Body of pancreas (tissue), 4 donors: ENCODE results near the gene CTAGE4. TPM values are rescaled to one million over a fixed set of nuclear protein-coding genes. Genes with fewer than 3 reads are reported as not detected.
A peak's percentile ranks its signal among the peaks of the same experiment; 100 is the strongest.
"Not testable (repeated sequence)": the region's sequence is repeated elsewhere in the genome, so short reads cannot be mapped to it uniquely, and the experiment has no call there.

ENCODE experiments used
- ATAC-seq: fragments of 150-250 bp; one replicate; pipeline ENCODE4 v1.9.1; 2016
- DNase-seq, 4 donors: peaks; one replicate each; pipeline ENCODE4 v3.0.0-alpha.2; 2019
- H3K27ac ChIP-seq, 4 donors: fragments of 200-600 bp; sonication (generic); 1 replicate in 3 of 4; 2 replicates in 1 of 4; pipeline versions ENCODE4 v1.5.1 to v1.6.1; 2016 to 2019; ENCODE audit warnings: mild to moderate bottlenecking in 1 of 4, mixed read lengths in 1 of 4, moderate library complexity in 1 of 4
- H3K27me3 ChIP-seq, 2 donors: fragments of 200-600 bp; sonication (generic); one replicate each; pipeline ENCODE4 v1.6.0; 2016; ENCODE audit warnings: mild to moderate bottlenecking in 1 of 2
- H3K36me3 ChIP-seq, 2 donors: fragments of 200-600 bp; sonication (generic); replicated peaks in 1 of 2; 2 replicates each; pipeline ENCODE4 v1.5.1; 2016; ENCODE audit warnings: low read depth in 2 of 2; ENCODE audit not compliant: insufficient read depth in 1 of 2
- H3K4me1 ChIP-seq: fragments of 200-600 bp; sonication (generic); one replicate; pipeline ENCODE4 v1.6.0; 2016
- H3K4me3 ChIP-seq, 2 donors: fragments of 200-600 bp; sonication (generic); 1 replicate in 1 of 2; 2 replicates in 1 of 2; pipeline ENCODE4 v1.5.1; 2016 to 2019
- H3K9me3 ChIP-seq, 3 donors: fragments of 200-600 bp; sonication (generic); 1 replicate in 2 of 3; 2 replicates in 1 of 3; pipeline ENCODE4 v1.5.1; 2016
- WGBS, 2 donors: methylation state at CpG; one replicate each; pipeline ENCODE4 v1.1.5; 2017; 5-methylcytosine and 5-hydroxymethylcytosine counted together
- intact Hi-C: fragments of 100-400 bp; cut with DNase I; formaldehyde crosslinking; loops from one replicate; pipeline ENCODE4 v1.15.1; 2023
- total RNA-seq, 2 donors: library from RNA; depleted of rRNA; stranded (reverse); fragments of >200 nt; gene quantifications; one replicate each; pipeline ENCODE4 v1.1.0, GENCODE V29; 2016

CTAGE4 gene
- total RNA-seq, 2 donors from 2014 or later, result 6.5 to 19.1 TPM

- ATAC-seq, H3K4me3 ChIP-seq, H3K27me3 ChIP-seq, intact Hi-C loops, H3K9me3 ChIP-seq, H3K4me1 ChIP-seq, H3K36me3 ChIP-seq, H3K27ac ChIP-seq, DNase-seq: not testable (repeated sequence)
- WGBS, 2 donors, result no CpG with 5 or more reads among the region's 5 CpGs
These were observed 22.0 kb downstream of the CTAGE4 start for GRCh38 chr7:144205306-144205705.

GRCh38 chr7:144217200-144217599 is 33.9 kb downstream of the CTAGE4 start:
- not testable (repeated sequence) for ATAC-seq

GRCh38 chr7:144218581-144218980 is 35.3 kb downstream of the CTAGE4 start:
- H3K4me3 ChIP-seq, intact Hi-C loops, DNase-seq, H3K27me3 ChIP-seq, H3K36me3 ChIP-seq, ATAC-seq, H3K9me3 ChIP-seq, H3K27ac ChIP-seq, H3K4me1 ChIP-seq: not testable (repeated sequence)
- WGBS, 2 donors, result 92 to 100% methylated on average over 1 of the region's 1 CpG

More at GRCh38 chr7:144217200-144217599, 33.9 kb downstream of the CTAGE4 start:
- DNase-seq, H3K9me3 ChIP-seq, intact Hi-C loops, H3K27ac ChIP-seq, H3K36me3 ChIP-seq, H3K4me3 ChIP-seq, H3K4me1 ChIP-seq, H3K27me3 ChIP-seq: not testable (repeated sequence)

DNA sequence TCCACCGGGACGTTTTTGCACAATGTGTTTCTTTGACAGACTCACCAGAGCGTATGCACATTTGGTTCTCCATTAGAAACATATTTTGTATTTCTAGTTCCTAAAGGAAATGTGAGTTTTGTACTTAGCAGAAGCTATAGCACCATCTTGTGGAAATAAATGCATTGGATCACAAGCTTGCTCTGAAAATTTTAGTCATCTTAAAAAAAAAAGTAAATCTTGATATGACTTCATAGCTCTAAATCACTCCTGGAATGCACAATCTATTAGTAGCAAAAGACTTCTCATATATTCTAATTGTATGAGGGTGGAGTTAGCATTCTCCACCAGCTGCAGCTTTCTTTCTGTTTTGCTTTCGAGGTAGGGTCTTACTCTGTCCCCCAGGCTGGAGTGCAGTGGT is 35.9 kb downstream of the CTAGE4 start:
- WGBS, 2 donors, result no CpG with 5 or more reads among the region's 4 CpGs
- DNase-seq, H3K36me3 ChIP-seq, intact Hi-C loops, H3K9me3 ChIP-seq, H3K27ac ChIP-seq, H3K4me1 ChIP-seq, H3K4me3 ChIP-seq, H3K27me3 ChIP-seq: not testable (repeated sequence)
- ATAC-seq, result peak; percentile 48

GRCh38 chr7:144220531-144220930 is 37.3 kb downstream of the CTAGE4 start:
- H3K27me3 ChIP-seq, H3K9me3 ChIP-seq, H3K27ac ChIP-seq, H3K4me3 ChIP-seq, H3K36me3 ChIP-seq, DNase-seq, ATAC-seq, H3K4me1 ChIP-seq, intact Hi-C loops: not testable (repeated sequence)

DNA sequence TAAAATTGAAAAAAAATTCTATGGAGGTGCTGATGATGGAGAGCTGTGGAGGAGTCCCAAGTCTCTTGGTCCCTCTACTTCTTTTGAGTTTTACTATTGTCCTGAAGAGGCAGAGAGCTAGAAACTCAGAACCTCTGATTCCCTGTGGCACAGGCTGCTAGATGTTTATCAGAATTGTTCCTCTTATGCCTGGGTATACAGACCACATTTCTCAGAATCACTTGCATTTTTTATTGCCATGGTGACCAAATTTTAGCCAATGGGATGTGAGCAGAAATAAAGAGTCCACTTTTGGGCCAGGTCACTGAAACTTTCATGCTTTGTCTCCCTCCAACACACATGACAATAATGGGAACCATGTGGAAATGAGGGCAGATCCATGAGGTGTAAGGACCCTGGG is 40.4 kb downstream of the CTAGE4 start:
- DNase-seq, intact Hi-C loops, H3K27ac ChIP-seq, ATAC-seq, H3K4me1 ChIP-seq, H3K36me3 ChIP-seq, H3K9me3 ChIP-seq, H3K27me3 ChIP-seq, H3K4me3 ChIP-seq: not testable (repeated sequence)

- H3K4me1 ChIP-seq, H3K4me3 ChIP-seq, DNase-seq, H3K36me3 ChIP-seq, H3K27me3 ChIP-seq, H3K27ac ChIP-seq, H3K9me3 ChIP-seq, intact Hi-C loops, ATAC-seq: not testable (repeated sequence)
- 61 to 67% methylated on average over 3 of the region's 4 CpGs for WGBS, 2 donors
These were observed 43.6 kb downstream of the CTAGE4 start for GRCh38 chr7:144226866-144227265.

DNA sequence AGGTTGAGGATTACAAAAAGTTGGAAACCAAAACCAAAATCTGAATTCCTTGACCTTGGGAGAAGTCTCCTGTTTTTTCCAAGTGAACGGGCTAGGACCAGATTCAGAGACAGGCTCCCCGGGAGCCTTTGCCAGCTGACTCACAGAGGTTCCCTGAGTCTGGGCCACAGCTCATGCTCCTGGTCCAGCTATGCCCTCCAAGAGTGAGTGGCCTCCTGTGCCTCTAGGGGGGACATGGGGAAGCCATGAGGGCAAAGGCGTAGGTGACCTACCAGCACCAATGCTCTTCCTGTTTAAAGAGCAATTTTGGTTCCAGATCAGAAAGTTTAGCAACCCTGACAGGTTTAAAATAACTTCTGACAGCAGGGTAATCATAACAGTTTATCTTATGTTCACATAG is 45.5 kb downstream of the CTAGE4 start:
- ATAC-seq, intact Hi-C loops, H3K9me3 ChIP-seq, H3K4me3 ChIP-seq, H3K27ac ChIP-seq, DNase-seq, H3K4me1 ChIP-seq, H3K36me3 ChIP-seq, H3K27me3 ChIP-seq: not testable (repeated sequence)
- 80% methylated on average over 2 of the region's 3 CpGs; no CpG with 5 or more reads in 1 of the 2 donors for WGBS, 2 donors

DNA sequence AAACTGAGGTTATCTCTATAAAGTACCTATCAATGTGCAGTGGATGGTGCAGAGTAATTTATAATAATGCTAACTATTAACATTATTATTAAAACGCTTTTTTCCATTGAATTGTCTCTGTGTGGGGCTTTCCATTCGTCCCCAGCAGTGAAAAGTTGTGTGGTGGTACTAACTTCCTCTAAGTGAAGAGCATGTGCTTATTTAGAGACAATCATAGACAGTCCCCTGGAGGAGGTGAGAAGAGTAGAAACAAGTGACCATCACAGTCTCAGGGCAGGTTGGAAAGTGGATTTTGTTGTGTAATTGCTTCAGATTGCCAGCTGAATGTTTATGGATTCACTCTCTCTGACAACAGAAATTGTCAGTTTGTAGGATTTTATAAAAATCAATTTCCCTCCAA is 47.8 kb downstream of the CTAGE4 start:
- intact Hi-C loops, H3K9me3 ChIP-seq, H3K4me1 ChIP-seq, H3K27ac ChIP-seq, H3K4me3 ChIP-seq, ATAC-seq, DNase-seq, H3K36me3 ChIP-seq, H3K27me3 ChIP-seq: not testable (repeated sequence)
- no CpG with 5 or more reads among the region's 2 CpGs for WGBS, 2 donors

- H3K27me3 ChIP-seq, ATAC-seq, H3K9me3 ChIP-seq, DNase-seq, H3K4me3 ChIP-seq, H3K4me1 ChIP-seq, H3K27ac ChIP-seq, intact Hi-C loops, H3K36me3 ChIP-seq: not testable (repeated sequence)
- WGBS, 2 donors, result 77 to 81% methylated on average over 1 of the region's 1 CpG
These were observed 49.8 kb downstream of the CTAGE4 start for GRCh38 chr7:144233039-144233438.

Other genes with a start within 250 kb of the CTAGE4 start
- gene OR2F2, start 248.2 kb upstream of the CTAGE4 start, total RNA-seq, result not detected
- gene OR2F1, start 228.6 kb upstream of the CTAGE4 start, total RNA-seq, result not detected
- not detected for gene OR6B1, start 183.1 kb upstream of the CTAGE4 start, total RNA-seq
- not detected for gene OR2A5, start 134.5 kb upstream of the CTAGE4 start, total RNA-seq
- not detected for gene OR2A25, start 113.7 kb upstream of the CTAGE4 start, total RNA-seq
- gene OR2A12, start 97.2 kb upstream of the CTAGE4 start, total RNA-seq, result not detected
- not detected for gene OR2A2, start 73.9 kb upstream of the CTAGE4 start, total RNA-seq
- gene OR2A14, start 60.3 kb upstream of the CTAGE4 start, total RNA-seq, result not detected
- 1 to 10 TPM; 5.3 to 5.4 TPM for gene ARHGEF35, start 12.4 kb downstream of the CTAGE4 start, total RNA-seq
- gene OR2A42, start 56.1 kb downstream of the CTAGE4 start, total RNA-seq, result not detected
- gene OR2A7, start 81.3 kb downstream of the CTAGE4 start, total RNA-seq, result 10 to 100 TPM in 1 of 2 donors, 1 to 10 TPM in 1; 4.9 to 14.5 TPM
- gene CTAGE8, start 85.8 kb downstream of the CTAGE4 start, total RNA-seq, result 1 to 10 TPM in 1 of 2 donors, not detected in 1; 3.4 TPM
- gene OR2A1, start 129.0 kb downstream of the CTAGE4 start, total RNA-seq, result not detected
- gene ARHGEF5, start 171.9 kb downstream of the CTAGE4 start, total RNA-seq, result 10 to 100 TPM; 19.1 to 23.1 TPM
- gene NOBOX, start 220.2 kb downstream of the CTAGE4 start, total RNA-seq, result not detected